ENCODE data around the gene ATRNL1. TPM values are rescaled to one million over a fixed set of nuclear protein-coding genes. Genes with fewer than 3 reads are reported as not detected.

The ATRNL1 gene
- total and polyA plus RNA-seq, 12 donors, result 4.8 to 217 (median 92.4) TPM

- TF ChIP-seq POLR2A (IDR thresholded peaks at IDR 0.05) (no peak), CTCF (IDR thresholded peaks at IDR 0.05) (no peak)
- Histone ChIP-seq H3K4me1 (replicated peaks in 1 of 2) (no peaks in the 10 kb centered on the region), H3K27ac (no peak overlapping the region), H3K27me3 (no peaks in the 10 kb centered on the region), H3K36me3 (replicated peaks in 1 of 2) (no peaks in the 10 kb centered on the region), H3K4me3 (no peak overlapping the region), H3K9me3 (replicated peaks in 1 of 3) (no peaks in the 10 kb centered on the region)
- intact Hi-C loops (cut with DNase I), result no loop called here
- WGBS, 4 donors, result 60 to 83% (median 71%) methylated on average over 1 of the region's 1 CpG
- no peak for DNase-seq
Observed at GRCh38 chr10:115073796-115074195, 19.4 kb upstream of the ATRNL1 start.

GRCh38 chr10:115082506-115082905 lies 10.7 kb upstream of the ATRNL1 start:
- intact Hi-C loops (cut with DNase I), result no loop called here
- no peaks in the 10 kb centered on the region for H3K27me3 ChIP-seq
- H3K4me3 ChIP-seq, result no peak overlapping the region
- TF ChIP-seq CTCF (IDR thresholded peaks at IDR 0.05) (no peak), POLR2A (IDR thresholded peaks at IDR 0.05) (no peak)
- no peaks in the 10 kb centered on the region for H3K9me3 ChIP-seq (replicated peaks in 1 of 3)
- no peak for DNase-seq
- peaks cover 5 to 11% of the 10 kb centered on the region in 2 donors for H3K4me1 ChIP-seq (replicated peaks in 1 of 2)
- 57 to 72% (median 64%) methylated on average over 2 of the region's 2 CpGs for WGBS, 4 donors
- no peaks in the 10 kb centered on the region for H3K36me3 ChIP-seq (replicated peaks in 1 of 2)
- H3K27ac ChIP-seq, result no peak overlapping the region

GRCh38 chr10:115084277-115084850 lies 8.8 kb upstream of the ATRNL1 start:
- Histone ChIP-seq H3K36me3 (replicated peaks in 1 of 2) (no peaks in the 10 kb centered on the region), H3K4me1 (replicated peaks in 1 of 2) (peaks cover 5 to 11% of the 10 kb centered on the region in 2 donors), H3K4me3 (no peak overlapping the region), H3K9me3 (replicated peaks in 1 of 3) (no peaks in the 10 kb centered on the region), H3K27ac (no peak overlapping the region), H3K27me3 (no peaks in the 10 kb centered on the region)
- 70 to 79% (median 73%) methylated on average over 5 of the region's 5 CpGs for WGBS, 4 donors
- TF ChIP-seq CTCF (IDR thresholded peaks at IDR 0.05), result no peak
- DNase-seq, result no peak
- intact Hi-C loops (cut with DNase I), result no loop called here

- 88 to 96% (median 90%) methylated on average over 6 of the region's 6 CpGs for WGBS, 4 donors
- H3K4me1 ChIP-seq (replicated peaks in 1 of 2), result peaks cover 0 to 3% of the 10 kb centered on the region in 2 donors
- DNase-seq, result no peak
- TF ChIP-seq POLR2A (IDR thresholded peaks at IDR 0.05) (no peak), CTCF (IDR thresholded peaks at IDR 0.05) (no peak)
- intact Hi-C loops (cut with DNase I), result no loop called here
- H3K4me3 ChIP-seq, result no peak overlapping the region
- H3K36me3 ChIP-seq (replicated peaks in 1 of 2), result no peaks in the 10 kb centered on the region
- H3K27me3 ChIP-seq, result no peaks in the 10 kb centered on the region
- no peak overlapping the region for H3K27ac ChIP-seq
- H3K9me3 ChIP-seq (replicated peaks in 1 of 3), result no peaks in the 10 kb centered on the region
Observed at GRCh38 chr10:115091161-115091560, 2.0 kb upstream of the ATRNL1 start.
